H1 (cell line): ENCODE results near the gene LGI4. TPM values are rescaled to one million over a fixed set of nuclear protein-coding genes. Genes with fewer than 3 reads are reported as not detected.

Experiments
- CTCF ChIA-PET: fragments of 300-600 bp; sonication (Branson Sonifier 250); formaldehyde crosslinking; loops from one replicate; lab custom pipeline; 2021; ENCODE audit not compliant: partially characterized antibody; lab: Charles Lee
- POLR2A ChIA-PET: fragments of 300-600 bp; sonication (Branson Sonifier 250); formaldehyde crosslinking; loops from one replicate; lab custom pipeline; 2021; ENCODE audit warnings: inconsistent platforms; ENCODE audit not compliant: partially characterized antibody; lab: Charles Lee
- DNase-seq, 2 experiments: peaks; one replicate each; pipeline versions ENCODE4 v3.0.0 to v3.0.0-alpha.2; 2010 to 2022; ENCODE audit warnings: low spot score in 2 of 2, low read depth in 1 of 2, mixed read lengths in 1 of 2
- FAIRE-seq: peaks from 2 replicates; lab custom pipeline; 2011; peaks lifted over from hg19 to GRCh38; lab: Jason Lieb, UNC
- H2AFZ ChIP-seq: 2 replicates; pipeline ENCODE4 v1.8.1; 2012; ENCODE audit warnings: low read length, inconsistent platforms
- H2AK5ac ChIP-seq: 2 replicates; pipeline ENCODE4 v1.6.1; 2013; ENCODE audit warnings: low read depth, low read length
- H2BK120ac ChIP-seq: replicated peaks from 2 replicates; pipeline ENCODE3; 2013; ENCODE audit warnings: low read depth, low read length, inconsistent platforms
- H2BK12ac ChIP-seq: 2 replicates; pipeline ENCODE4 v1.6.1; 2013; ENCODE audit warnings: low read depth, low read length
- H2BK15ac ChIP-seq: 2 replicates; pipeline ENCODE4 v1.6.1; 2013; ENCODE audit warnings: low read length
- H2BK20ac ChIP-seq: 2 replicates; pipeline ENCODE4 v1.6.1; 2013; ENCODE audit warnings: low read length
- H2BK5ac ChIP-seq: 2 replicates; pipeline ENCODE4 v1.6.1; 2013; ENCODE audit warnings: low read depth, low read length
- H3K14ac ChIP-seq: 2 replicates; pipeline ENCODE4 v1.6.1; 2013; ENCODE audit warnings: inconsistent platforms; ENCODE audit not compliant: insufficient read length
- H3K18ac ChIP-seq: 2 replicates; pipeline ENCODE4 v1.6.1; 2013; ENCODE audit warnings: low read length; ENCODE audit errors: extremely low read depth
- H3K23ac ChIP-seq: 2 replicates; pipeline ENCODE4 v1.6.1; 2013; ENCODE audit warnings: inconsistent platforms; ENCODE audit not compliant: insufficient read length
- H3K23me2 ChIP-seq: 2 replicates; pipeline ENCODE4 v1.6.1; 2013; ENCODE audit warnings: low read depth, low read length
- H3K27ac ChIP-seq: 2 replicates; pipeline ENCODE4 v1.6.1; 2011; ENCODE audit warnings: low read depth, low read length, inconsistent platforms
- H3K27me3 ChIP-seq, 4 experiments: replicated peaks in 1 of 4; 1 replicate in 1 of 4; 2 replicates in 3 of 4; pipeline versions ENCODE4 v1.6.1 to v1.8.1; 2011 to 2013; ENCODE audit warnings: low read length in 3 of 4, mild to moderate bottlenecking in 3 of 4, inconsistent platforms in 2 of 4, mixed read lengths in 2 of 4, moderate library complexity in 1 of 4; ENCODE audit not compliant: control insufficient read depth in 3 of 4, insufficient read depth in 3 of 4; ENCODE audit errors: extremely low read depth in 1 of 4
- H3K36me3 ChIP-seq, 4 experiments: 2 replicates each; pipeline versions ENCODE4 v1.6.1 to v1.8.1; 2011 to 2013; ENCODE audit warnings: mild to moderate bottlenecking in 4 of 4, low read length in 3 of 4, moderate library complexity in 2 of 4, control low read depth in 1 of 4, inconsistent platforms in 1 of 4; ENCODE audit not compliant: insufficient read depth in 4 of 4, control insufficient read depth in 2 of 4
- H3K4ac ChIP-seq: replicated peaks from 2 replicates; pipeline ENCODE3; 2013; ENCODE audit warnings: low read length, low read depth, mixed read lengths, inconsistent platforms; ENCODE audit not compliant: insufficient read length
- H3K4me1 ChIP-seq, 4 experiments: replicated peaks in 1 of 4; 1 replicate in 1 of 4; 2 replicates in 3 of 4; pipeline versions ENCODE4 v1.6.1 to v1.8.1; 2011 to 2013; ENCODE audit warnings: low read length in 3 of 4, inconsistent platforms in 2 of 4, mixed read lengths in 1 of 4; ENCODE audit not compliant: insufficient read depth in 4 of 4, control insufficient read depth in 3 of 4
- H3K4me2 ChIP-seq, 2 experiments: 2 replicates each; pipeline versions ENCODE4 v1.6.1 to v1.8.1; 2011 to 2013; ENCODE audit warnings: low read depth in 2 of 2, low read length in 2 of 2, control low read depth in 1 of 2, inconsistent platforms in 1 of 2, mild to moderate bottlenecking in 1 of 2; ENCODE audit not compliant: insufficient read depth in 1 of 2
- H3K4me3 ChIP-seq, 4 experiments: fragments of 200-600, 300-600 bp in 1 of 4; sonication (generic), shearing (Covaris generic), sonication (Bioruptor Twin) in 1 of 4; 2 replicates each; pipeline versions ENCODE4 v1.5.1 to v1.8.1; 2011 to 2016; ENCODE audit warnings: low read length in 4 of 4, low read depth in 3 of 4, control low read depth in 2 of 4, inconsistent platforms in 2 of 4, mild to moderate bottlenecking in 2 of 4, mixed read lengths in 1 of 4, moderate library complexity in 1 of 4; ENCODE audit not compliant: insufficient read depth in 2 of 4; ENCODE audit errors: extremely low read depth in 1 of 4
- H3K56ac ChIP-seq: replicated peaks from 2 replicates; pipeline ENCODE3; 2013; ENCODE audit warnings: low read depth, mild to moderate bottlenecking, mixed read lengths, low read length, inconsistent platforms; ENCODE audit not compliant: insufficient read length
- H3K79me1 ChIP-seq: 2 replicates; pipeline ENCODE4 v1.6.1; 2013; ENCODE audit warnings: low read depth, low read length, control low read depth
- H3K79me2 ChIP-seq, 2 experiments: 2 replicates each; pipeline versions ENCODE4 v1.6.1 to v1.8.1; 2012 to 2013; ENCODE audit warnings: low read length in 2 of 2, mild to moderate bottlenecking in 2 of 2, inconsistent platforms in 1 of 2; ENCODE audit not compliant: insufficient read depth in 2 of 2, control insufficient read depth in 1 of 2
- H3K9ac ChIP-seq, 4 experiments: replicated peaks in 1 of 4; 1 replicate in 1 of 4; 2 replicates in 3 of 4; pipeline versions ENCODE4 v1.6.1 to v1.8.1; 2011 to 2013; ENCODE audit warnings: low read depth in 3 of 4, low read length in 3 of 4, control low read depth in 2 of 4, mild to moderate bottlenecking in 2 of 4, moderate library complexity in 2 of 4, inconsistent platforms in 1 of 4; ENCODE audit errors: extremely low read depth in 1 of 4
- H3K9me3 ChIP-seq, 2 experiments: 2 replicates each; pipeline versions ENCODE4 v1.6.1 to v1.8.1; 2012 to 2013; ENCODE audit warnings: mild to moderate bottlenecking in 2 of 2, moderate library complexity in 2 of 2, control low read depth in 1 of 2, inconsistent platforms in 1 of 2, low read depth in 1 of 2, low read length in 1 of 2, mixed read lengths in 1 of 2; ENCODE audit not compliant: insufficient read depth in 2 of 2
- H4K20me1 ChIP-seq, 2 experiments: replicated peaks in 1 of 2; 2 replicates each; pipeline versions ENCODE3 to v1.8.1; 2011 to 2013; ENCODE audit warnings: inconsistent platforms in 2 of 2, low read length in 2 of 2, mild to moderate bottlenecking in 1 of 2; ENCODE audit not compliant: insufficient read depth in 2 of 2, control insufficient read depth in 1 of 2
- H4K5ac ChIP-seq: 2 replicates; pipeline ENCODE4 v1.6.1; 2013; ENCODE audit warnings: low read length, low read depth, mixed read lengths, inconsistent platforms; ENCODE audit not compliant: insufficient read length
- H4K8ac ChIP-seq: 2 replicates; pipeline ENCODE4 v1.8.0; 2013; ENCODE audit warnings: mild to moderate bottlenecking, moderate library complexity, low read length, inconsistent platforms; ENCODE audit not compliant: insufficient read depth; ENCODE audit errors: extremely low read depth
- H4K91ac ChIP-seq: replicated peaks from 2 replicates; pipeline ENCODE3; 2013; ENCODE audit warnings: low read length, mixed read lengths, inconsistent platforms; ENCODE audit not compliant: insufficient read length
- ASH2L ChIP-seq: fragments of 200-600, 300-600 bp; sonication (generic); IDR thresholded peaks from one replicate; pipeline ENCODE4 v1.7.1; 2017; ENCODE audit warnings: low read length
- CHD2 ChIP-seq: IDR thresholded peaks from 2 replicates; pipeline ENCODE4 v1.6.1; 2012; ENCODE audit warnings: low read length, improper control_type of control experiment
- EZH2 ChIP-seq: fragments of 200-600 bp; sonication (generic); IDR thresholded peaks from 2 replicates; pipeline ENCODE4 v1.7.1; 2012; ENCODE audit warnings: low read depth, mild to moderate bottlenecking, moderate library complexity, low read length, inconsistent platforms; ENCODE audit not compliant: severe bottlenecking
- JUN ChIP-seq: IDR thresholded peaks from 2 replicates; pipeline ENCODE4 v1.6.1; 2011; ENCODE audit warnings: low read depth, mild to moderate bottlenecking, improper control_type of control experiment, low read length
- POLR2AphosphoS5 ChIP-seq: IDR thresholded peaks from 2 replicates; pipeline ENCODE4 v1.6.1; 2011; ENCODE audit warnings: low read depth, low read length
- RAD21 ChIP-seq, 2 experiments: IDR thresholded peaks in 1 of 2; conservative IDR thresholded peaks in 1 of 2; 2 replicates each; pipeline ENCODE4 v1.6.1; 2011; ENCODE audit warnings: low read depth in 2 of 2, low read length in 2 of 2, improper control_type of control experiment in 1 of 2, inconsistent platforms in 1 of 2, mild to moderate bottlenecking in 1 of 2, moderate library complexity in 1 of 2
- RBBP5 ChIP-seq: IDR thresholded peaks from 2 replicates; pipeline ENCODE4 v1.7.1; 2012; ENCODE audit warnings: low read depth, mild to moderate bottlenecking, inconsistent platforms, low read length, moderate library complexity, borderline replicate concordance
- SUZ12 ChIP-seq: fragments of 200-600 bp; sonication (generic); IDR thresholded peaks from 2 replicates; pipeline ENCODE4 v1.6.1; 2012; ENCODE audit warnings: mild to moderate bottlenecking, inconsistent platforms, low read length, moderate library complexity, mixed read lengths
- YY1 ChIP-seq: IDR thresholded peaks from 2 replicates; pipeline ENCODE4 v1.6.1; 2011; ENCODE audit warnings: low read depth, mild to moderate bottlenecking, low read length
- WGBS, 2 experiments: shearing (Covaris generic) in 1 of 2; methylation state at CpG; one replicate each; pipeline versions ENCODE4 v1.1.6 to v1.1.7; 2013 to 2015; ENCODE audit warnings: low lambda C conversion rate in 2 of 2, mixed read lengths in 2 of 2, inconsistent platforms in 1 of 2, low coverage in 1 of 2, missing lambda C conversion rate in 1 of 2; ENCODE audit not compliant: insufficient replicate concordance in 2 of 2, insufficient coverage in 1 of 2, insufficient read length in 1 of 2; ENCODE audit errors: extremely low coverage in 1 of 2, missing lambda C conversion rate in 1 of 2; 5-methylcytosine and 5-hydroxymethylcytosine counted together
- polyA plus RNA-seq, 7 experiments: library from polyadenylated mRNA; depleted of rRNA in 3 of 7; stranded (reverse) in 5 of 7; unstranded in 2 of 7; fragments of >200 nt in 5 of 7; fragments of 200-250 nt in 2 of 7; gene quantifications; 1 replicate in 5 of 7; 2 replicates in 1 of 7; 4 replicates in 1 of 7; pipeline versions ENCODE4 v1.2.1 to v1.2.3, GENCODE V29; 2011 to 2013; ENCODE audit warnings: missing spikeins in 2 of 7, mixed read lengths in 2 of 7
- total RNA-seq: library from RNA; stranded (reverse); fragmentation: NEBNext Ultra II Directional; extraction: Animal tissue kit (Norgen Biotek cat#: 25700); gene quantifications from 2 replicates; pipeline ENCODE4 v1.2.1, GENCODE V29; 2021

Gene LGI4
- total and polyA plus RNA-seq, 2 of the 8 experiments (the other 6 are each of a cell fraction or from before 2014, with no cell fraction given): 2.0 to 8.2 TPM

DNA sequence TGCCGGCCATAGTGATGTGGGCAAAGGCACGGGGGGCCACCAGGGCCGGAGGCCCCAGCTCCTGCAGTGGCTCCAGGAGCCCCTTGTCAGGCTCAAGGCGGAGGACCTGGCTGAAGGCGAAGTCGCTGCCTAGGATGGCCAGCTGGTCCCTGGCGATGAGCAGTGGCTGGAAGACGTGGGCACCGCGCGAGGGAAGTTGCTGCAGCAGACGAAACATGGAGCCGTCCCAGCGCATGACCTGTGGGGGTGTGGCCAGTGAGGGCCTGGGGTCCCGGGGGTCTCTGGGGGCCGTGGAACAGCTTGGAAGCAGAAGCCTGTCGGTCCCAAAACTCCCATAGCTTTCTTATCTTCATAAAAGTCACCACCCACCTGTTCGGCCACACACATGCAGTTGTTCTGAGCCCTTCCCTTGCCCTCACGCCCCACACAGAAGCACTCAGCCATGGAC lies 9.6 kb downstream of the LGI4 start:
- FAIRE-seq: no peak
- Histone ChIP-seq H3K14ac (no peak overlapping the region), H3K4ac (no peak overlapping the region), H3K9ac (no peak overlapping the region), H3K18ac (no peak overlapping the region; the same call in 1 of the 2 replicates), H2AFZ (no peak overlapping the region), H3K4me2 (no peak overlapping the region), H3K79me2 (no peaks in the 10 kb centered on the region), H3K27ac (no peak overlapping the region), H3K4me3 (no peak overlapping the region), H2BK12ac (0 out of 2 replicates have a peak overlapping the region, but pooled peaks have one; percentile 7), H2BK120ac (no peak overlapping the region), H2BK5ac (no peak overlapping the region), H3K79me1 (no peaks in the 10 kb centered on the region), H4K8ac (no peak overlapping the region; the same call in 1 of the 2 replicates), H3K56ac (no peak overlapping the region), H3K36me3 (no peaks in the 10 kb centered on the region), H4K5ac (no peak overlapping the region), H3K23ac (no peak overlapping the region), H4K20me1 (no peaks in the 10 kb centered on the region), H3K23me2 (no peaks in the 10 kb centered on the region), H4K91ac (no peak overlapping the region), H2BK15ac (no peak overlapping the region), H2AK5ac (no peak overlapping the region), H3K9me3 (no peaks in the 10 kb centered on the region), H3K4me1 (peaks cover 2 to 9% (median 6%) of the 10 kb centered on the region in 4 experiments; a peak in 5 of 7 replicates), H2BK20ac (no peak overlapping the region), H3K27me3 (no peaks in the 10 kb centered on the region; a peak in 1 of 7 replicates)
- TF ChIP-seq POLR2AphosphoS5 (no peak), EZH2 (no peak), YY1 (no peak), CHD2 (no peak), RAD21 (IDR thresholded peaks at IDR 0.05 in 1 of 2, conservative IDR thresholded peaks at IDR 0.05 in 1 of 2; ENCODE audit: low read depth in 2 of 2, low read length in 2 of 2) (no peak), RBBP5 (no peak), SUZ12 (no peak), JUN (no peak), ASH2L (no peak)
- WGBS, 2 experiments: 91% methylated on average over 19 of the region's 19 CpGs; no CpG with 5 or more reads in 1 of the 2 experiments
- DNase-seq: no peak
- CTCF ChIA-PET: interaction anchor here (0.6 to 4.6 kb wide), 5 partner anchors 8 to 58 kb away, joined by 4 to 41 read pairs (median 6); partner anchors contain the start of genes FXYD3 and LGI4
- POLR2A ChIA-PET: interaction anchor here (1.6 to 2.3 kb wide), 3 partner anchors 9 to 57 kb away, joined by 4 to 7 read pairs (median 5); partner anchors contain the start of genes FXYD3 and FXYD5
